ENCODE data around the gene DGKB.
A peak's percentile ranks its signal among the peaks of the same experiment; 100 is the strongest.
"Not testable (repeated sequence)": the region's sequence is repeated elsewhere in the genome, so short reads cannot be mapped to it uniquely, and the experiment has no call there.

DGKB gene

DNA sequence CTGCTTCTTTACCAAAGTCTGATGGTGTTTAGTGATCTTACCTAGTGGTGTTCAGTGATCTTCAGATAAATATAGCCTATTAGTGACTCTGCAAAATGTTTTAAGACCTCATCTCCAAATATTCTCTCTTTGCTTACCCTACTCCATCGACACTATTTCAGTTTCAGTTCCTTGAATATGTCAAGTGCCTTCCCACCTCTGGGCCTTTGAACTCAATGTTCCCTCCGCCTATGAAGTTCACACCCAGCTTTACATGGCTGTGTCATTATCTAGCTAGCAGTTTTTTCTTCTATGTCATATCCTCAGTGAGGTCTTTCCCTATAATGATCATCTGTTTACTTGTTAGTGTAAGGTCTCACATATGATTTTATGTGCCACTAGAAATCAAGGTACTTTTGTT, 322.6 kb downstream of the DGKB start:
- no peak for DNase-seq

DNA sequence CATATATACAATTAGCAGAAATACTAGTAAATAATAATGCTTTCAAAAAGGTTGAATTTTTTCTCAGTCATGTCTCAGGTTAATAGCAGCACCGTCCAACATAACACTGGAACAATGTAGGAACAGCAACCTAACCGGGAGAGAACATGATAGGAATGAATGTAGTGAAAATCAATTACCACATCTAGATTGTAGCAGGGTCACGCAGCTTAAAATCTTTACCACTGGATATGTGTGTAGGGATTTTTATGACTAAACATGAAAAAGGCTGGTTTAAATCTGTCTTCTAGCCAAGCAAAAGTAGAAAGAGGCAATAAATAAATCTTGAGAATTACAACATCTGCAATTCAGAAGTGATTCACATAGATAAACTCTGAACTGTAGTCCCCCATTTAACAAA, 326.0 kb downstream of the DGKB start:
- peak; percentile 1 for DNase-seq

DNA sequence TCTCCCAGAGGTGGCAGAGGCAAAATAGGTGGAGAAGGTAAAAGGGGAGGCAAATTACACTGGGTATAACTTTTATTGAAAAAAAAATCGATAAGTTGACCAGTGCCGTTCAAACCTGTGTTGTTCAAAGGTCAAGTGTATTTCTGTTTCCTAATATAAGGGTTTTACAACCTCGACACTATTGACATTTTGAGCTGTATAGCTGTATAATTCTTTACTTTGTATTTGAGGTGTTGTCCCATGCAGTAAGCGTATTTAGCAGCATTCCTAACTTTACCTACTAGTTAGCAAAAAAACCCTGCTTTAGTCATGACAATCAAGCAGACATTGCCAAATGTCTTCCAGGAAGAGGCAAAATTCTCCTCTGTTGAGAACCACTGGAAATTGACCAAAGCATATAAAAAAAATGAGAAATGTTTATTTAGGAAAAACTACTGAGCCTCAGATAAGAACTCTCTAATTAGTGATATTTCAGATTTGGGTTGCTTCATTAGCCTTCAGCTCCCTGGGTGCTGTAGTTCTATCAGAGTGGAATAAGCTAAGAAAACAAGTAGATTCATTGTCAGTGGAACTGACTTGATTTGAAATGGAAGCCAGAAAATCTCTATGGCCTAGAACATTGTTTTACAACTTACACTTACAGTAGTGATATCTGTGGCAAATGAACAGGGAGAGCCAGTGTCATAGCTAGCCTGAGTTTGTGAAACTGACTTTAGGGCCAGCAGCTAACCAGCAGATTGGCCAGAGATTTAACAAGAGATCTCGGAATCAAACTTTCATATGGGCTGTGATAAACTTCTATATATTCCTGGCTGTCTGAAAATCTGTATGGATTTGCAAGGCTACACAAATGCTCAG, 331.6 kb downstream of the DGKB start:
- no peak for DNase-seq

GRCh38 chr7:14552060-14552459, 350.5 kb downstream of the DGKB start:
- no peak for DNase-seq

GRCh38 chr7:14551310-14551709, 351.2 kb downstream of the DGKB start:
- no peak for DNase-seq

DNA sequence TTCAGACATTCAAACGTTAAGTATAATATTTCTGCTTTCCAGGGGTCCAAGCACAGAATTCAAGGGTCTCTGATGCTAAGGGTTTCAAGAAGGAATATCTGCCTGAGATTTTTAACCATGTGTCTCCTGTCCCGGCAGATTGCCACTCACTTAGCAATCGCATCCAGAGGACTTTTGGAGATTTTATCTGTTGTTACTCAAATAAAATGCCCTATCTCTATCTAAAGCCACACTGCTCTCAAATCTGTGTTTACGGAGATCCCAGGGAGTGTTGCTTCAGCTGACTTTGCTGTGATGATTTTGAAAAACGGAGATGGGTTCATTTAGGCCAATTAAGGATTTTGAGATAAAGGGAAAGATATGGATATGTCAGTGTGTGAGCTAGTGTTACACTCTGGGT, 359.9 kb downstream of the DGKB start:
- DNase-seq: no peak

DNA sequence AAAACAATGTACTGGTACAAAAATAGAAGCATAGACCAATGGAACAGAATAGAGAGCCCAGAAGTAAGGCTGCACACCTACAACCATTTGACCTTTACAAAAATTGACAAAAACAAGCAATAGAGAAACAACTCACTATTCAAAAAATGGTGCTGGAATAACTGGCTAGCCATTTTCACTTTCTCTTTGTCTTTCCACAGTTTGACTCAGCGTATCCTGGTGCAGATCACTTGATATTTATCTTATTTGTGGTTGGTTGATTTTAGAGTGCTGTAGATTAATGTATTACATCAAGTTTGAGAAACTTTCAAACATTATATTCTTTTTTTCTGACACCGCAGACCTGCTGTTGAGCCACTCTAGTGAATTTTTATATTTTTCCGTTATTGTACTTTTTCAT, 381.4 kb downstream of the DGKB start:
- DNase-seq: no peak

- DNase-seq: no peak
These were observed 392.3 kb downstream of the DGKB start for GRCh38 chr7:14510268-14510667.

DNA sequence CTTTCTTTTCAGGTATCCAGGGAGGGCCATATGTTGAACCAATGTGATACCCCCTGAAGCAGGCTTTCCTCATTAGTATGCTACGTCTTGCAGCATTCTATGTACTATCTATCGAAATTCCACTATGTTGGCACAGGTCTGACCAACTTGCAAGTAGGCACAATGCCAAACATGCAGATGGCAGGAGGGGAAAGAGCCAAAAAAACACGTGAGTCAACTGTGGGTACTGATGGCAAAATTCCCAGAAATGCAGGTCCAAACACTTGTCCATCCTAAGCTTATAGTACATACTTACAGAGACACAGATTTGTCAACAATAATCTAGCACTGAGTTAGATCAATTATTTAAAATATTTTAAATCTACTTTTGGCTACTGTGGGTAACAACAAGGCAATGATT, 394.9 kb downstream of the DGKB start:
- no peak for DNase-seq

DNA sequence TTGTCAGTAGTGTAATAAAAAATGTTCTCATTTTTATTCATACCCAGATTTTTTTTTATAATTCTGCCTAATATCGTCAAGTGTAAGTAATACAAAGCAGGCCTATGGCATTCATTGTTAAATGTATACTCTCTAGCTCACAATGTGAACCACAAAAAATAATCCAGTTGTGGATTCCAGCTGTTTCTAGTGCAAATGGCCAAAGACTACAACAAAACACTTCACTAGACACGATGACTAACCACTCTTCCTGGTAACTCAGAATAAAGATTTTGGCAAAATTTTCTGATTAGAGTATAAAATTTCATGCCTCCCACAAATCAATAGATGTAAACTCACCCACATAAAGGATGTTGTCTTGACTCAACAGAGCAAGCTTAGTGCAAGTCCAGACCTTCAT, 396.6 kb downstream of the DGKB start:
- DNase-seq: no peak

DNA sequence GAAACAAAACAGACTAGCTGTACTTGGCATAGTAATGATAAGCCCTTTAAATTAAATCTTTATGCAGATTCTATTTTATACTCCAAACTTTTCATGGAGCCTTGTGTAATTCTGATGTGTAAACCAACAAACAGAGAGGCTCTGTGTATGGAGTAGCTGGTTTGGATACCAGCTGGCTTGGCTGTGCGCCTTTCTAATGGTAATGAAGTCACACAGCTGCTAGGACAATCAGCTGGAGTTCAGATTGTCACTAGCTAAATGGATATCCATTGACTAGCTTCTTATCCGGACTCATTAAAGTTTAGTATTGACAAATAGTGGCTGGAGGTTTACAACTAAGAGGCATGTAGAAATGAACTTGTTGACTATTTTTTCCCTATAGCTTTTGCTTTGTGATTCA, 398.4 kb downstream of the DGKB start:
- no peak for DNase-seq

DNA sequence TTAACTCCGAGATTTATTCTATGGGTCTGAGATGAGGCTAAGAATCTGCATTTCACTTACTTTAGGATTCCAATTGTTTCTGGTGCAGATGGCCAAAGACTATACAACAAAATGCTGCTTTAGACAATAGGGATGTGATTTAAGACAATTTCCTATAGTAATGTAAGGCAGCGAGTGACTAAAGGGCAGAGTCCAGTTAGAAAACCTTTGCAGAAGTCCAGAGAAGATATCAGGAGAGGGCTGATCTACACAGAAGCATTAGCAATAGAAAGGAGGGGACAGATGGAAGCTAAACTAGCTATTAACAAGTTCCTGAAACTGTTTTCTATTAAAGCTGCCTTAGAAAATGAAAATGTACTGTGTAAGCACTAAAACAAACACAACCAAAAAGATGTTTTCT, 398.9 kb downstream of the DGKB start:
- DNase-seq: no peak

- no peak for DNase-seq
These were observed 401.1 kb downstream of the DGKB start for GRCh38 chr7:14501436-14501835.

GRCh38 chr7:14497390-14497789, 405.2 kb downstream of the DGKB start:
- DNase-seq: no peak

DNA sequence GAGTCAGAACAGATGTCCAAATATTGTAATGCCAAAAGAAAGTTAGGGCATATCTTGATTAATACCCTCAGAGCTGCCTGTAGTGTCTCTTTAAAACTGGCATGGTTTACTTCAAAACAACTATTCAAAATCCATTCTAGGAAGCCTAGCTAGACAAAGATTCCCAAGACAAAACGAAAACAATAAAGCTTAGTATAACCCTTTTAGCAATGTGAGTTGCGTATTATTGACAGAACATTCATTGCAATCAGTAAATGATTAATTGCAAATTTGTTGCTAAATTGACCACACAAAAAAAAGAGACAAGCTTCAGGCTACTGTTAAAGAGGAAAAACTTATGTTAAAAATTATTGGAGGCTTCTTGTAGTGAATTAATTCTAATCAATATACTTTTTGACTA, 406.9 kb downstream of the DGKB start:
- DNase-seq: no peak

GRCh38 chr7:14487701-14488395, 414.7 kb downstream of the DGKB start:
- DNase-seq: no peak

GRCh38 chr7:14483663-14484062, 418.9 kb downstream of the DGKB start:
- DNase-seq: no peak

DNA sequence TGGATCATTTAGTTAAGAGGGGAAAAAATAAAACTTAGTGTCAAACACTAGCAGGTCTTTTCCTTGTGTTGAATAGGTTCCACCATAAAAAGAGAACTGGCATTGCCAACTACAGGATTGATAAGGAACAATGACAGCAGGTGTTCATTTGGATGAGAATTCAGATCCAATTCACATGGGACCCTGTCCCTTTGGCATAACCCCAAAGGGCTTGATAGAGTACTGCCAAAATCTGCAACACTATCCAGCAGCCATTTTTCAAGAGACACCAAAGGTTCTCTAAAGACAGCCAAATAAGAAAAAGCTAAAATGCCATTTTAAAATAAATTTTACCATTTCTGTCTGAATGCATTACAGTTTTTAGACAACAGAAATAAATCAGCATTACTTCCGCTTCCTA, 422.3 kb downstream of the DGKB start:
- no peak for DNase-seq

GRCh38 chr7:14478834-14479510, 423.6 kb downstream of the DGKB start:
- no peak for DNase-seq

GRCh38 chr7:14461716-14462115, 440.8 kb downstream of the DGKB start:
- not testable (repeated sequence) for DNase-seq

GRCh38 chr7:14458846-14459245, 443.7 kb downstream of the DGKB start:
- DNase-seq: not testable (repeated sequence)

DNA sequence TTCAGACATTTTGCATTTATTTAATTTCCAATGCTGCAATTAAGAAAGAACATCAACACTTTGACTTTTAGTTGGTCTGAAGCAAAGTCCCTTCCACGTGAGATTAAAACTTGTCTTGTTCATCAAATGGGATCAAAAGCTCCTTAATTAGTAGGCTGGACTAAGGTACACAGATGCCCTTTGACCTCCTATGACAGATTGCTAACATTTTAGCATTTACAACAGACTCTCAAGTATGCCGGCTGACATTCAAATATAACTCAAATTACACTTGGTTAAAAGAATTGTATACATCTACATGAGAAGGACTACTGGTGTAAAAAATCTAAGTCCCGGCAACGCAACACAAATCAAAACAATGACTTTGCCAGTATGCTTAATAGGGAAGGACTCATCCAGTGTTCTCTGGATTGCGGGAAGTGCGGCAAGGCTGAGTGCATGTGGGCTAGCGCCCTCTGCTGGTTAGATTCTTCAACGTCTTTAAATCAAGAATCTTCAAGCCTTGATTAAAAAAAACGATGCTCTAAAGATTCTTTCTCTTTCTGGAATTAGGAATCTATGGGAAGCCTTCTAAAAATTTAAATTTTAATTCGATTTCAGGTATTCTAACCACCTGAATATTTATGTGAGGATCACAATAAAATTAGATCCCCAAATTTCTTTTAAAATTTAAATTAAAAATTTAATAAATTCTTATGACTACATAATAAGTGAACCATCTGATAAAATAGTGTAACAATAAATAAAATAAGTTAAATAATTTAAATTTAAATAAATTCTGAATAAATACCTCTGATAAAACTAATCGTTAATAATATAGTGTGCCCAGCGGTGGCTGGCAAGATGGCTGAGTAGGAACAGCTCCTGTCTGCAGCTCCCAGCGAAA, 444.7 kb downstream of the DGKB start:
- DNase-seq: peak; percentile 70

DNA sequence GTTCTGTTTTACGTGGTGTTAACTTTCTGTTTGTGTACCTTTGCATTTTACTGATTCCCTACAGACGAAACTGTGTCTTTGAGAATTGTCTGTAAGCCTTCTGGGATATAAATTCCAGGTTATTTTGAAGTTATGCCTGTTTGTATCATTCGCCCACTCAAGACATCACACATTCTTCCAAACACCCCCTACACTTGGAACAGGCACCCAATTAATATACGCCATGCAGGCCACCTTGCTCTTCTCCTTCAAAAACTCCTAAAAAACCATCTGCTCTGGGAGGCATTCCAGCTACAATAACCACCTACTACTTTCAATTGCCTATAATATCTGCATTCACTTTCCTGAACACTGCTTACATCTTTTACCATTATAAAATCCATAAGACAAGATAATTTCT, 453.3 kb downstream of the DGKB start:
- DNase-seq: no peak
